Islet precursor cell (in vitro differentiated cells): ENCODE data around the gene GJB3.

Source experiments
- DNase-seq: peaks from one replicate; pipeline ENCODE4 v3.0.0-alpha.2; 2018

GJB3 gene

DNA sequence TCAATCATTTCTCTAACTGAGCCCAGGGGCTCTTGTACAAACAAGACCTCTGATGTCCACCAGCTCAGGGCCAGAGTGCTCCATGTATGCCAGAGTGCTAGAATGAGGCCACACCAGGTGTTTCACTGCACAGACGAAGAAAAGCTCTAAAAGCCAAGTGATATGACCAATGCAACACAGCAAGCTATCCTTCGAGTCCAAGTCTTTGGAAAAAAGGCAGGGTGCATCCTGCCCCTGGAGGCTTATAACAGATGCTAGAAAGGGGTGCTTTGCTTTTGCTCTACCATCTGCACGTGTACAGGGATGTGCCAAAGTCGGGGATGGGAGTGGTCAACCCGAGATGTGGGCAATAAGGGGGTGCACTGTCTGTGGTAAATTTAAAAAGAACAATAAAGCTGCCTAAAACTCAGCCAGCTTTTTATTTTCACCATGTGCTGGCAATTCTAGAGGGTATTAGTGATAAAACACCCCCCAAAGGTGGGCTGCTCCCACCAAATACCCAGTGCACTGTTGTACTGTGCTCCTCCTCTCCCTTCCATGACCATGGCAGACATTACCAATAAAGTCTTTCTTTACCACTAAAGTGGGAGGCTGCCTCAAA lies 46.4 kb downstream of the GJB3 start:
- no peak for DNase-seq

DNA sequence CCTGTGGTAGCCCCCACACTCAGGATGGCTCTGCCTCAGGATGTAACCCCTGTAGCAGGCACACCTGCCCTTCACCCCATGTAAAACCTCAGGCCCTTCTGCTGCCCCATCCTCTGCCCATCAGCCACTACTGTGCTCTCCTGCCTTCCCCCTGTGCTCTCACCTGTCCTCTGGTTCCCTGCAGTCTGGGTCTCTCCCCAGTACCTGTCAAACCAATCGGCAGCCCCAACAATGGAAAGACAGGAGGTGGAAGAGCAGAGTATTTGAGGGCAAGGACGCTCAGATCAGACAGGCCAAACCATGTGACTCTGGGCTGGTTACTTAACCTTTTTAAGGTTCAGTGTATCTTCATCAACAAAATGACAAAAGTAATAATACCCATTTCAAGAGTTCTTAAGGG lies 47.6 kb downstream of the GJB3 start:
- DNase-seq, result no peak

GRCh38 chr1:34829250-34829649 lies 48.2 kb downstream of the GJB3 start:
- peak; percentile 30 for DNase-seq

DNA sequence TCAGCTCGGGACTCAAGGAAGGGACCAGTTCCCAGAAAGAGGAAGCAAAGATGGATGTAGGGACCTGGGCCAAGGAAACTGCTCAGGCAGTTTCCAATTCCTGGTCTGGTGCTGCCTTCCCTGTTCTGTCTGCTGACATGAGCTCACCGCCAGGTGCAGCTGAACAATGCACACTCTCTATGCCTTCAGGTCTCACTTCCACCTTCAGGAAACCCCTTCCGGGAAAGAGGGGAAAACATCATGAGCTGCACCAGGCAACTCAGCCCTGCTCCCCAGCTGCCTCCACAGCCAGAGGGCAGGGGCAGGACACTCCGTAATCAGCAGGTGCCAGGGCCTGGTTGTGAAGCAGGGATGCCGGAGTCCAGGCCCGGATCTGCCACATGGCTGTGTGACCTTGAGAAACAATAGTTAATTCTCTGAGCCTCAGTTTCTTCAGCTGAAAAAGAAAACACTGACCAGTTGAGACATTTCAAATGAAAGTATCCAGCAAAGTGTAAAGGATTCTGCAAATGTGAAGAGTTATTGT lies 50.8 kb downstream of the GJB3 start:
- DNase-seq, result no peak

- DNase-seq, result no peak
These were observed 52.7 kb downstream of the GJB3 start for GRCh38 chr1:34833711-34834110.
